ENCODE measurements around the gene CARM1. TPM values are rescaled to one million over a fixed set of nuclear protein-coding genes. Genes with fewer than 3 reads are reported as not detected.

Gene CARM1
- total and polyA plus RNA-seq, 2 of the 13 experiments (the other 11 are each of a cell fraction or from before 2014, with no cell fraction given), result 27.6 to 55.8 TPM

- TF ChIP-seq PAXIP1 (CRISPR knock-in tag; conservative IDR thresholded peaks at IDR 0.05), result peak; percentile 74
- no peak for TF ChIP-seq ATF6 (CRISPR knock-in tag; conservative IDR thresholded peaks at IDR 0.05)
- TF ChIP-seq ZNF883 (CRISPR knock-in tag; IDR thresholded peaks at IDR 0.05; ENCODE audit: not compliant biosample characterization), result peak; percentile 24
- TF ChIP-seq SNAPC5 (CRISPR knock-in tag; IDR thresholded peaks at IDR 0.05; ENCODE audit: borderline replicate concordance), result no peak
- no peak for TF ChIP-seq CSRNP2 (CRISPR knock-in tag; conservative IDR thresholded peaks at IDR 0.05; ENCODE audit: low read depth)
- TF ChIP-seq TBX3 (IDR thresholded peaks at IDR 0.05; ENCODE audit: borderline replicate concordance), result 0 out of 2 replicates have a peak, but pooled peaks have one; percentile 37
- TF ChIP-seq KDM1A (CRISPR knock-in tag; IDR thresholded peaks at IDR 0.05), result no peak
- TF ChIP-seq ZFYVE20 (CRISPR knock-in tag; IDR thresholded peaks at IDR 0.05; ENCODE audit: borderline replicate concordance, low read depth), result no peak
- no peak for TF ChIP-seq HOXA3 (CRISPR knock-in tag; IDR thresholded peaks at IDR 0.05)
- TF ChIP-seq E2F5 (CRISPR knock-in tag; conservative IDR thresholded peaks at IDR 0.05), result no peak
- no peak for TF ChIP-seq ZNF329 (CRISPR knock-in tag; IDR thresholded peaks at IDR 0.05; ENCODE audit: low read depth)
- no peak; the same call in 1 of the 2 replicates for TF ChIP-seq ARNTL (CRISPR knock-in tag; IDR thresholded peaks at IDR 0.05)
- TF ChIP-seq HMGXB4 (CRISPR knock-in tag; IDR thresholded peaks at IDR 0.05; ENCODE audit: borderline replicate concordance in 1 of 2, low read depth in 1 of 2), result peak; percentile 53; a peak in 3 of 4 replicates
- TF ChIP-seq THAP7 (CRISPR knock-in tag; IDR thresholded peaks at IDR 0.05), result no peak
- no peak; the same call in 1 of the 2 replicates for TF ChIP-seq SP5 (CRISPR knock-in tag; IDR thresholded peaks at IDR 0.05; ENCODE audit: borderline replicate concordance, low read depth)
- no peak for TF ChIP-seq ZNF670 (CRISPR knock-in tag; IDR thresholded peaks at IDR 0.05; ENCODE audit: borderline replicate concordance)
- no peak for TF ChIP-seq MZF1 (CRISPR knock-in tag; IDR thresholded peaks at IDR 0.05; ENCODE audit: borderline replicate concordance)
These were observed 35.4 kb upstream of the CARM1 start, which contains the start of gene TMED1 (continued) for GRCh38 chr19:10835754-10836478.
